Spleen (tissue), 11 donors: ENCODE results near the gene BTN1A1. TPM values are rescaled to one million over a fixed set of nuclear protein-coding genes. Genes with fewer than 3 reads are reported as not detected.

Source experiments
- DNase-seq: peaks from one replicate; pipeline ENCODE4 v3.0.0-alpha.2; 2020
- H3K27ac ChIP-seq, 8 donors: fragments of 200-600 bp; sonication (generic) in 7 of 8; 1 replicate in 4 of 8; 2 replicates in 4 of 8; pipeline versions ENCODE4 v1.5.0 to v1.8.0; 2016 to 2021; ENCODE audit warnings: inconsistent platforms in 4 of 8, mild to moderate bottlenecking in 4 of 8, moderate library complexity in 1 of 8
- H3K27me3 ChIP-seq, 7 donors: fragments of 200-600 bp; sonication (generic) in 6 of 7; replicated peaks in 1 of 7; 1 replicate in 4 of 7; 2 replicates in 3 of 7; pipeline versions ENCODE4 v1.5.0 to v1.8.0; 2016 to 2021; ENCODE audit warnings: inconsistent platforms in 3 of 7, mild to moderate bottlenecking in 1 of 7
- H3K36me3 ChIP-seq, 6 donors: fragments of 200-600 bp; sonication (generic) in 5 of 6; 1 replicate in 4 of 6; 2 replicates in 2 of 6; pipeline versions ENCODE4 v1.5.0 to v1.8.0; 2016 to 2021; ENCODE audit warnings: inconsistent platforms in 2 of 6
- H3K4me1 ChIP-seq, 6 donors: fragments of 200-600 bp; sonication (generic) in 5 of 6; 1 replicate in 3 of 6; 2 replicates in 3 of 6; pipeline versions ENCODE4 v1.5.0 to v1.8.0; 2016 to 2021; ENCODE audit warnings: inconsistent platforms in 3 of 6
- H3K4me3 ChIP-seq, 8 donors: fragments of 200-600 bp; sonication (generic) in 7 of 8; 1 replicate in 4 of 8; 2 replicates in 4 of 8; pipeline versions ENCODE4 v1.5.0 to v1.8.0; 2016 to 2021; ENCODE audit warnings: inconsistent platforms in 4 of 8, mild to moderate bottlenecking in 4 of 8, moderate library complexity in 2 of 8
- H3K9me3 ChIP-seq, 8 donors: fragments of 200-600 bp; sonication (generic) in 7 of 8; 1 replicate in 4 of 8; 2 replicates in 4 of 8; pipeline versions ENCODE4 v1.5.0 to v1.8.0; 2016 to 2021; ENCODE audit warnings: inconsistent platforms in 4 of 8
- POLR2A ChIP-seq, 3 donors: fragments of 450-650 bp; IDR thresholded peaks; one replicate each; pipeline ENCODE4 v1.5.1; 2017; ENCODE audit warnings: antibody characterized with exemption in 3 of 3, mild to moderate bottlenecking in 1 of 3
- POLR2AphosphoS5 ChIP-seq, 3 donors: sonication (generic); formaldehyde crosslinking; IDR thresholded peaks; one replicate each; pipeline ENCODE4 v1.5.1; 2017; ENCODE audit warnings: antibody characterized with exemption in 3 of 3
- WGBS, 5 donors: extraction: QIAGEN DNeasy Blood & Tissue Kit in 3 of 5; methylation state at CpG; one replicate each; pipeline versions ENCODE4 v1.1.5 to v1.1.7; 2013 to 2018; 5-methylcytosine and 5-hydroxymethylcytosine counted together
- intact Hi-C: fragments of 100-400 bp; cut with DNase I; formaldehyde crosslinking; loops from one replicate; pipeline ENCODE4 v1.15.0; 2023; ENCODE audit warnings: low total_unique reads
- polyA plus RNA-seq, 3 donors: library from polyadenylated mRNA; stranded (reverse); fragments of 200-250 nt; gene quantifications; one replicate each; pipeline ENCODE4 v1.2.1, GENCODE V29; 2013
- total RNA-seq, 7 donors: library from RNA; depleted of rRNA in 3 of 7; stranded (reverse); fragments of >200 nt in 3 of 7; fragmentation: NEBNext Ultra II Directional in 4 of 7; extraction: Animal tissue kit (Norgen Biotek cat#: 25700) in 4 of 7; gene quantifications; one replicate each; pipeline versions ENCODE4 v1.1.0 to v1.2.1, GENCODE V29; 2016 to 2021
- TF ChIP-seq, protein P1 (sequence below), 11 experiments: fragments of 200-600 bp in 7 of 11; fragments of 450-650 bp in 4 of 11; sonication (generic) in 4 of 11; IDR thresholded peaks in 8 of 11; conservative IDR thresholded peaks in 3 of 11; 1 replicate in 7 of 11; 2 replicates in 4 of 11; pipeline versions ENCODE4 v1.4.0 to v1.8.0; 2016 to 2021; ENCODE audit warnings: antibody characterized with exemption in 11 of 11, inconsistent platforms in 4 of 11, mild to moderate bottlenecking in 1 of 11
- donor health status: healthy with polysubstance abuse.
- donor health status: DM: no; HTN: no; CAD: no; lungs with moderate emphysema.
- donor health status: DM: no; HTN: no; CAD: no.
- donor health status: Bipolar disorder and iron deficiency.
- donor health status: healthy.
- donor health status: DM: no; HTN: no; CAD: no.
- donor health status: DM: yes; HTN: yes; CAD: no.

Gene BTN1A1
- total and polyA plus RNA-seq, 10 donors: 0.23 to 1.1 (median 0.35) TPM

DNA sequence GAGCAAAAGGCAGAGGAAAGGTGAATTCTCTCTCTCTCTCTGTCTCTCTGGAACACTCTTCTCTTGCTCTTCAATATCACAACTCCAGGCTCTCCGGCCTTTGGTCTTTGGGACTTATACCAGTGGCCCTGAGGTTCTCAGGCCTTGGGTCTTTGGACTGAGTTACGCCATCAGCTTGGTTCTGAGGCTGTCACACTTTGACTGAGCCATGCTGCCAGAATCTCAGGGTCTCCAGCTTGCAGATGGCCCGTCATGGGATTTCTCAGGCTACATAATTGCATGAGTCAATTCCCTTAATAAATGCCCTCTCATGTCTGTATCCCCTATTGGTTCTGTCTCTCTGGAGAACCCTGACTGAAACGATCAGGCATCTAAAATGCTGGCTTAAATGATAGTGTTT lies 29.5 kb upstream of the BTN1A1 start:
- H3K36me3 ChIP-seq: peaks cover 2 to 52% (median 46%) of the 10 kb centered on the region in 6 donors

DNA sequence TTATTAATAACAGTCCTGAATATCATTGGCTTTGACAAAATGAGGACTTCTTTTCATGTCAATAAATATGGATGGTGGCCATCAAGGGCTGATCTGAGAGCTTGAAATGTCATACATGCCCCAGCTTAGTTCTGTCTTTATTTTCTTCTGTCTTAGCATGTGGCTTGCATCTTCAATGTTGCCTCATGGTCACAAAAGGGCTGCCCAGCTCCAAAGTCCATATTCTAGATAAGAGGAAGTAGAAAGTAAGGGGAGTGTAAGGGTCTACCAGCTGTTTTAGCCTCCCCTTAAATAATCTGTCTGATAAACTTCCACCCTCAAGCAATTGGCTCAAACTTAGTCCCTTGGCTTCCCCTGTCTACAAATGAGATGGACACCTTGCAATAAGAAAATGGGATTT lies 28.1 kb upstream of the BTN1A1 start:
- Histone ChIP-seq H3K27ac (peak overlapping the region in 3 of 8 donors; percentile 94 to 95 (median 94)), H3K4me3 (no peak overlapping the region), H3K9me3 (peaks cover 0 to 14% (median 12%) of the 10 kb centered on the region in 8 donors), H3K36me3 (peaks cover 2 to 39% (median 33%) of the 10 kb centered on the region in 6 donors), H3K27me3 (no peaks in the 10 kb centered on the region), H3K4me1 (peaks cover 24 to 48% (median 36%) of the 10 kb centered on the region in 6 donors)
- intact Hi-C loops: no loop called here
- TF ChIP-seq POLR2A (IDR thresholded peaks at IDR 0.05) (no peak), POLR2AphosphoS5 (IDR thresholded peaks at IDR 0.05) (no peak)
- TF ChIP-seq, protein P1, sequence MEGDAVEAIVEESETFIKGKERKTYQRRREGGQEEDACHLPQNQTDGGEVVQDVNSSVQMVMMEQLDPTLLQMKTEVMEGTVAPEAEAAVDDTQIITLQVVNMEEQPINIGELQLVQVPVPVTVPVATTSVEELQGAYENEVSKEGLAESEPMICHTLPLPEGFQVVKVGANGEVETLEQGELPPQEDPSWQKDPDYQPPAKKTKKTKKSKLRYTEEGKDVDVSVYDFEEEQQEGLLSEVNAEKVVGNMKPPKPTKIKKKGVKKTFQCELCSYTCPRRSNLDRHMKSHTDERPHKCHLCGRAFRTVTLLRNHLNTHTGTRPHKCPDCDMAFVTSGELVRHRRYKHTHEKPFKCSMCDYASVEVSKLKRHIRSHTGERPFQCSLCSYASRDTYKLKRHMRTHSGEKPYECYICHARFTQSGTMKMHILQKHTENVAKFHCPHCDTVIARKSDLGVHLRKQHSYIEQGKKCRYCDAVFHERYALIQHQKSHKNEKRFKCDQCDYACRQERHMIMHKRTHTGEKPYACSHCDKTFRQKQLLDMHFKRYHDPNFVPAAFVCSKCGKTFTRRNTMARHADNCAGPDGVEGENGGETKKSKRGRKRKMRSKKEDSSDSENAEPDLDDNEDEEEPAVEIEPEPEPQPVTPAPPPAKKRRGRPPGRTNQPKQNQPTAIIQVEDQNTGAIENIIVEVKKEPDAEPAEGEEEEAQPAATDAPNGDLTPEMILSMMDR (IDR thresholded peaks at IDR 0.05 in 8 of 11, conservative IDR thresholded peaks at IDR 0.05 in 3 of 11): no peak
- DNase-seq: no peak

More for the DNA sequence above, 29.5 kb upstream of the BTN1A1 start:
- TF ChIP-seq POLR2A (IDR thresholded peaks at IDR 0.05): no peak
- TF ChIP-seq POLR2AphosphoS5 (IDR thresholded peaks at IDR 0.05): no peak
- TF ChIP-seq, protein P1 (IDR thresholded peaks at IDR 0.05 in 8 of 11, conservative IDR thresholded peaks at IDR 0.05 in 3 of 11): no peak
- Histone ChIP-seq H3K4me3 (no peak overlapping the region), H3K27me3 (no peaks in the 10 kb centered on the region), H3K9me3 (peaks cover 0 to 14% (median 12%) of the 10 kb centered on the region in 8 donors), H3K27ac (peak overlapping the region in 2 of 8 donors; percentile 14 to 94), H3K4me1 (peaks cover 16 to 35% (median 23%) of the 10 kb centered on the region in 6 donors)
- WGBS, 5 donors: 93 to 96% (median 94%) methylated on average over 4 of the region's 4 CpGs
- intact Hi-C loops: no loop called here
- DNase-seq: no peak

GRCh38 chr6:26472549-26473290 lies 27.4 kb upstream of the BTN1A1 start:
- TF ChIP-seq POLR2AphosphoS5 (IDR thresholded peaks at IDR 0.05) (no peak), POLR2A (IDR thresholded peaks at IDR 0.05) (peak in 1 of 3 donors; percentile 15)
- Histone ChIP-seq H3K4me3 (peak overlapping the region in 1 of 8 donors; percentile 68), H3K36me3 (peaks cover 0 to 31% (median 25%) of the 10 kb centered on the region in 6 donors), H3K4me1 (peaks cover 24 to 56% (median 43%) of the 10 kb centered on the region in 6 donors), H3K9me3 (peaks cover 0 to 14% (median 12%) of the 10 kb centered on the region in 8 donors), H3K27me3 (no peaks in the 10 kb centered on the region), H3K27ac (peak overlapping the region; percentile 93 to 99 (median 96))
- intact Hi-C loops: no loop called here
- 89 to 98% (median 94%) methylated on average over 4 of the region's 4 CpGs for WGBS, 5 donors
- DNase-seq: no peak

DNA sequence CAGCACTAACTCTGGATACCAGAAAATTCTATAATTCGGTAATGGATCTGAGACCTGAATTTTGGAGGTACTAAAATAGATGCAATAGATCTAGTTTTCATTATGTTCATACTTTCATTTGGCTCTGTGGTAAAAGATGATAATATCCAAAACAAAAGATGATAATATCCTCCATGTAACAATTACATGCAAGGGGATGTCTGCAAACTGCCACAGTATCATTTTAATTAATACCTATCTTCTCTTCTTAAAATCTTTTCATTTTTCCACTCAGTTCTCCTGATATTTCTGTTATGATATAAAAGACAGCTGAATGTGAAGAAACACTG lies 26.7 kb upstream of the BTN1A1 start:
- Histone ChIP-seq H3K27me3 (no peaks in the 10 kb centered on the region), H3K36me3 (peaks cover 0 to 24% (median 18%) of the 10 kb centered on the region in 6 donors), H3K4me1 (peaks cover 24 to 61% (median 49%) of the 10 kb centered on the region in 6 donors), H3K9me3 (peaks cover 0 to 14% (median 12%) of the 10 kb centered on the region in 8 donors), H3K4me3 (peak overlapping the region in 6 of 8 donors; percentile 24 to 68 (median 39)), H3K27ac (peak overlapping the region; percentile 93 to 99 (median 96))
- no peak for TF ChIP-seq POLR2A (IDR thresholded peaks at IDR 0.05)
- TF ChIP-seq, protein P1 (IDR thresholded peaks at IDR 0.05 in 8 of 11, conservative IDR thresholded peaks at IDR 0.05 in 3 of 11): no peak
- no peak for TF ChIP-seq POLR2AphosphoS5 (IDR thresholded peaks at IDR 0.05)
- WGBS, 5 donors: 76 to 93% (median 85%) methylated on average over 1 of the region's 1 CpG
- intact Hi-C loops: no loop called here
- no peak for DNase-seq
